H9 (cell line): ENCODE measurements around the gene ATP2A2. TPM values are rescaled to one million over a fixed set of nuclear protein-coding genes. Genes with fewer than 3 reads are reported as not detected.

Experiments
- DNase-seq: peaks from one replicate; pipeline ENCODE4 v3.0.0-alpha.2; 2017
- H2AFZ ChIP-seq: one replicate; pipeline ENCODE4 v1.6.1; 2013; ENCODE audit warnings: mild to moderate bottlenecking, low read length, control low read depth, moderate library complexity
- H2AK5ac ChIP-seq: 2 replicates; pipeline ENCODE4 v1.6.1; 2013; ENCODE audit warnings: low read length, control low read depth, mixed read lengths; ENCODE audit not compliant: insufficient read length
- H2BK120ac ChIP-seq: one replicate; pipeline ENCODE4 v1.6.1; 2013; ENCODE audit warnings: low read depth, mild to moderate bottlenecking, low read length, control low read depth, inconsistent platforms; ENCODE audit not compliant: poor library complexity, severe bottlenecking
- H2BK12ac ChIP-seq: 2 replicates; pipeline ENCODE4 v1.6.1; 2013; ENCODE audit warnings: low read length, control low read depth, mixed read lengths, low read depth; ENCODE audit not compliant: insufficient read length
- H2BK15ac ChIP-seq: 2 replicates; pipeline ENCODE4 v1.6.1; 2013; ENCODE audit warnings: low read depth, low read length, control low read depth
- H2BK20ac ChIP-seq: one replicate; pipeline ENCODE4 v1.6.1; 2013; ENCODE audit warnings: low read depth, mild to moderate bottlenecking, low read length, control low read depth, inconsistent platforms; ENCODE audit not compliant: poor library complexity, severe bottlenecking
- H2BK5ac ChIP-seq: 2 replicates; pipeline ENCODE4 v1.6.1; 2013; ENCODE audit warnings: low read length, control low read depth, mixed read lengths; ENCODE audit not compliant: insufficient read length
- H3K14ac ChIP-seq: 2 replicates; pipeline ENCODE4 v1.6.1; 2013; ENCODE audit warnings: low read length, control low read depth; ENCODE audit not compliant: insufficient read depth
- H3K18ac ChIP-seq: 2 replicates; pipeline ENCODE4 v1.6.1; 2013; ENCODE audit warnings: low read depth, mild to moderate bottlenecking, mixed read lengths, low read length, control low read depth; ENCODE audit not compliant: insufficient read length
- H3K23ac ChIP-seq: 2 replicates; pipeline ENCODE4 v1.6.1; 2013; ENCODE audit warnings: low read length, control low read depth, mixed read lengths, low read depth; ENCODE audit not compliant: insufficient read length
- H3K23me2 ChIP-seq: 2 replicates; pipeline ENCODE4 v1.6.1; 2013; ENCODE audit warnings: low read depth, mild to moderate bottlenecking, mixed read lengths, low read length, control low read depth; ENCODE audit not compliant: insufficient read length, poor library complexity, severe bottlenecking
- H3K27ac ChIP-seq: 2 replicates; pipeline ENCODE4 v1.5.1; 2013; ENCODE audit warnings: low read length, control low read depth, mixed read lengths, low read depth; ENCODE audit not compliant: insufficient read length
- H3K27me3 ChIP-seq: 2 replicates; pipeline ENCODE4 v1.6.1; 2013; ENCODE audit warnings: low read length, control low read depth, inconsistent platforms; ENCODE audit not compliant: insufficient read depth
- H3K4ac ChIP-seq: 2 replicates; pipeline ENCODE4 v1.6.1; 2013; ENCODE audit warnings: low read depth, mild to moderate bottlenecking, control low read depth, inconsistent platforms, low read length, moderate library complexity
- H3K4me1 ChIP-seq: 2 replicates; pipeline ENCODE4 v1.6.1; 2013; ENCODE audit warnings: low read length, control low read depth, inconsistent platforms; ENCODE audit not compliant: insufficient read depth
- H3K4me2 ChIP-seq: 2 replicates; pipeline ENCODE4 v1.6.1; 2013; ENCODE audit warnings: low read length, control low read depth, mixed read lengths; ENCODE audit not compliant: insufficient read length, insufficient read depth
- H3K56ac ChIP-seq: 2 replicates; pipeline ENCODE4 v1.6.1; 2013; ENCODE audit warnings: low read depth, mild to moderate bottlenecking, mixed read lengths, low read length, control low read depth; ENCODE audit not compliant: insufficient read length
- H3K79me1 ChIP-seq: 2 replicates; pipeline ENCODE4 v1.6.1; 2013; ENCODE audit warnings: low read depth, mild to moderate bottlenecking, moderate library complexity, low read length, control low read depth, inconsistent platforms; ENCODE audit not compliant: insufficient read depth, poor library complexity, severe bottlenecking
- H3K79me2 ChIP-seq: 2 replicates; pipeline ENCODE4 v1.6.1; 2013; ENCODE audit warnings: low read length, control low read depth, inconsistent platforms; ENCODE audit not compliant: insufficient read depth
- H3K9ac ChIP-seq: 2 replicates; pipeline ENCODE4 v1.6.1; 2013; ENCODE audit warnings: low read length, control low read depth, mixed read lengths; ENCODE audit not compliant: insufficient read length; ENCODE audit errors: extremely low read depth
- H3K9me3 ChIP-seq: one replicate; pipeline ENCODE4 v1.6.1; 2013; ENCODE audit warnings: low read depth, low read length, inconsistent platforms; ENCODE audit not compliant: control insufficient read depth
- H3T11ph ChIP-seq: one replicate; pipeline ENCODE4 v1.6.1; 2013; ENCODE audit warnings: mild to moderate bottlenecking, low read length, control low read depth, inconsistent platforms
- H4K20me1 ChIP-seq: one replicate; pipeline ENCODE4 v1.6.1; 2013; ENCODE audit not compliant: control insufficient read depth, insufficient read length, insufficient read depth
- H4K5ac ChIP-seq: 2 replicates; pipeline ENCODE4 v1.6.1; 2013; ENCODE audit warnings: low read depth, mild to moderate bottlenecking, mixed read lengths, low read length, control low read depth; ENCODE audit not compliant: insufficient read length
- H4K8ac ChIP-seq: replicated peaks from 2 replicates; pipeline ENCODE4 v1.6.1; 2013; ENCODE audit warnings: low read length, control low read depth, mixed read lengths, low read depth; ENCODE audit not compliant: insufficient read length
- H4K91ac ChIP-seq: 2 replicates; pipeline ENCODE4 v1.6.1; 2013; ENCODE audit warnings: low read depth, mild to moderate bottlenecking, moderate library complexity, mixed read lengths, low read length, control low read depth; ENCODE audit not compliant: insufficient read length
- H3K27ac Mint-ChIP-seq, 3 experiments: 2 replicates in 2 of 3; 3 replicates in 1 of 3; pipeline ENCODE4 v1.8.0; 2020 to 2021; ENCODE audit warnings: mixed read lengths in 3 of 3, mild to moderate bottlenecking in 1 of 3, moderate library complexity in 1 of 3
- H3K27me3 Mint-ChIP-seq: 2 replicates; pipeline ENCODE4 v1.8.0; 2021; ENCODE audit warnings: low read depth, mild to moderate bottlenecking, moderate library complexity, mixed read lengths
- H3K36me3 Mint-ChIP-seq, 3 experiments: 2 replicates in 2 of 3; 3 replicates in 1 of 3; pipeline ENCODE4 v1.8.0; 2020 to 2021; ENCODE audit warnings: low read depth in 3 of 3, mixed read lengths in 3 of 3; ENCODE audit not compliant: insufficient read depth in 1 of 3
- H3K4me1 Mint-ChIP-seq, 2 experiments: 2 replicates each; pipeline ENCODE4 v1.8.0; 2020; ENCODE audit warnings: mixed read lengths in 2 of 2
- H3K4me3 Mint-ChIP-seq, 2 experiments: 2 replicates in 1 of 2; 3 replicates in 1 of 2; pipeline ENCODE4 v1.8.0; 2020 to 2021; ENCODE audit warnings: mild to moderate bottlenecking in 2 of 2, mixed read lengths in 2 of 2, moderate library complexity in 1 of 2
- H3K9me3 Mint-ChIP-seq, 2 experiments: 2 replicates in 1 of 2; 3 replicates in 1 of 2; pipeline ENCODE4 v1.8.0; 2020; ENCODE audit warnings: mild to moderate bottlenecking in 2 of 2, mixed read lengths in 2 of 2, moderate library complexity in 1 of 2
- CTCF ChIP-seq: fragments of 200-600 bp; sonication (generic); conservative IDR thresholded peaks from 3 replicates; pipeline ENCODE4 v1.8.0; 2021; ENCODE audit warnings: antibody characterized with exemption, mild to moderate bottlenecking
- WGBS: extraction: QIAGEN DNeasy Blood & Tissue Kit; methylation state at CpG from one replicate; pipeline ENCODE4 v1.1.7; 2013; ENCODE audit warnings: missing lambda C conversion rate, low lambda C conversion rate, mixed read lengths; ENCODE audit not compliant: insufficient read length; ENCODE audit errors: extremely low coverage; 5-methylcytosine and 5-hydroxymethylcytosine counted together
- total RNA-seq: library from RNA; stranded (reverse); gene quantifications from 2 replicates; pipeline ENCODE4 v1.2.1, GENCODE V29; 2021

Gene ATP2A2
- total RNA-seq, 1 experiment from 2014 or later = 257 TPM

GRCh38 chr12:110345176-110345661 is 64.2 kb downstream of the ATP2A2 start:
- Histone ChIP-seq H2BK12ac (no peak overlapping the region), H2AK5ac (no peak overlapping the region), H3K9ac (no peak overlapping the region), H3K27ac (no peak overlapping the region), H2BK120ac (no peak overlapping the region), H3T11ph (no peak overlapping the region), H3K79me1 (no peaks in the 10 kb centered on the region), H3K27me3 (no peaks in the 10 kb centered on the region), H4K20me1 (no peaks in the 10 kb centered on the region), H3K4me1 (no peaks in the 10 kb centered on the region), H4K8ac (no peak overlapping the region), H2BK5ac (no peak overlapping the region), H3K4me2 (no peak overlapping the region), H3K18ac (no peak overlapping the region), H3K14ac (no peak overlapping the region), H2AFZ (no peak overlapping the region), H4K5ac (no peak overlapping the region), H3K79me2 (no peaks in the 10 kb centered on the region), H2BK15ac (no peak overlapping the region), H4K91ac (no peak overlapping the region), H3K23me2 (peaks cover 3% of the 10 kb centered on the region), H3K9me3 (no peaks in the 10 kb centered on the region), H3K4ac (no peak overlapping the region), H2BK20ac (no peak overlapping the region), H3K56ac (no peak overlapping the region), H3K23ac (no peak overlapping the region)
- no peak for DNase-seq
- H3K4me1 Mint-ChIP-seq = no peaks in the 10 kb centered on the region
- no peak for TF ChIP-seq CTCF
- no peaks in the 10 kb centered on the region for H3K9me3 Mint-ChIP-seq
- no peaks in the 10 kb centered on the region for H3K27me3 Mint-ChIP-seq
- no CpG with 5 or more reads among the region's 11 CpGs for WGBS
- H3K36me3 Mint-ChIP-seq = peaks cover 68 to 97% (median 95%) of the 10 kb centered on the region in 3 experiments; a peak in 6 of 7 replicates
- H3K4me3 Mint-ChIP-seq = no peak overlapping the region
- H3K27ac Mint-ChIP-seq = no peak overlapping the region; a peak in 1 of 7 replicates
